Neutrophil (primary cell): ENCODE measurements around the gene OPALIN.
A peak's percentile ranks its signal among the peaks of the same experiment; 100 is the strongest.

Experiments used
- H3K27ac ChIP-seq: fragments of 200-600 bp; sonication (generic); 2 replicates; pipeline ENCODE4 v1.5.1; 2016; ENCODE audit warnings: mild to moderate bottlenecking, moderate library complexity
- H3K27me3 ChIP-seq: fragments of 200-600 bp; sonication (generic); 2 replicates; pipeline ENCODE4 v1.6.0; 2016; ENCODE audit warnings: mild to moderate bottlenecking
- H3K36me3 ChIP-seq: fragments of 200-600 bp; sonication (generic); 2 replicates; pipeline ENCODE4 v1.5.1; 2017
- H3K4me1 ChIP-seq, 2 experiments: fragments of 200-600 bp in 1 of 2; sonication (generic) in 1 of 2; 1 replicate in 1 of 2; 2 replicates in 1 of 2; pipeline versions ENCODE4 v1.5.1 to v1.6.1; 2013 to 2016; ENCODE audit warnings: low read depth in 1 of 2, low read length in 1 of 2, mild to moderate bottlenecking in 1 of 2, moderate library complexity in 1 of 2; ENCODE audit not compliant: control insufficient read depth in 1 of 2, insufficient read depth in 1 of 2
- H3K4me3 ChIP-seq, 2 experiments: fragments of 200-600 bp in 1 of 2; sonication (generic) in 1 of 2; 1 replicate in 1 of 2; 2 replicates in 1 of 2; pipeline ENCODE4 v1.5.1; 2013 to 2016; ENCODE audit warnings: low read depth in 1 of 2, low read length in 1 of 2, mild to moderate bottlenecking in 1 of 2, moderate library complexity in 1 of 2
- H3K9me3 ChIP-seq: fragments of 200-600 bp; sonication (generic); 2 replicates; pipeline ENCODE4 v1.5.1; 2016
- CTCF ChIP-seq: fragments of 200-600 bp; sonication (generic); IDR thresholded peaks from 2 replicates; pipeline ENCODE4 v1.5.1; 2016; ENCODE audit warnings: antibody characterized with exemption

The OPALIN gene

GRCh38 chr10:96378741-96379140 lies 19.9 kb upstream of the OPALIN start:
- no peak overlapping the region for H3K27ac ChIP-seq
- peaks cover 22% of the 10 kb centered on the region for H3K27me3 ChIP-seq
- peaks cover 0 to 6% of the 10 kb centered on the region in 2 experiments for H3K4me1 ChIP-seq
- no peak overlapping the region for H3K4me3 ChIP-seq
- H3K36me3 ChIP-seq: no peaks in the 10 kb centered on the region
- no peak for TF ChIP-seq CTCF
- no peaks in the 10 kb centered on the region for H3K9me3 ChIP-seq

GRCh38 chr10:96377816-96378294 lies 19.1 kb upstream of the OPALIN start:
- H3K36me3 ChIP-seq: no peaks in the 10 kb centered on the region
- H3K9me3 ChIP-seq: no peaks in the 10 kb centered on the region
- peaks cover 0 to 6% of the 10 kb centered on the region in 2 experiments for H3K4me1 ChIP-seq
- no peak overlapping the region for H3K27ac ChIP-seq
- peaks cover 27% of the 10 kb centered on the region for H3K27me3 ChIP-seq
- TF ChIP-seq CTCF: no peak
- H3K4me3 ChIP-seq: no peak overlapping the region

- H3K27ac ChIP-seq: no peak overlapping the region
- TF ChIP-seq CTCF: no peak
- no peak overlapping the region for H3K4me3 ChIP-seq
- peaks cover 27% of the 10 kb centered on the region for H3K27me3 ChIP-seq
- H3K9me3 ChIP-seq: no peaks in the 10 kb centered on the region
- H3K36me3 ChIP-seq: no peaks in the 10 kb centered on the region
- H3K4me1 ChIP-seq: peaks cover 0 to 6% of the 10 kb centered on the region in 2 experiments
Measured at GRCh38 chr10:96376483-96376882, 17.7 kb upstream of the OPALIN start.

GRCh38 chr10:96374985-96375830 lies 16.4 kb upstream of the OPALIN start:
- Histone ChIP-seq H3K9me3 (no peaks in the 10 kb centered on the region), H3K4me1 (peaks cover 0 to 6% of the 10 kb centered on the region in 2 experiments), H3K27me3 (peaks cover 27% of the 10 kb centered on the region), H3K36me3 (no peaks in the 10 kb centered on the region), H3K27ac (no peak overlapping the region), H3K4me3 (no peak overlapping the region)
- TF ChIP-seq CTCF: peak; percentile 43

- TF ChIP-seq CTCF: no peak
- Histone ChIP-seq H3K36me3 (no peaks in the 10 kb centered on the region), H3K27me3 (peaks cover 27% of the 10 kb centered on the region), H3K27ac (no peak overlapping the region), H3K4me1 (peaks cover 0 to 6% of the 10 kb centered on the region in 2 experiments), H3K4me3 (no peak overlapping the region), H3K9me3 (no peaks in the 10 kb centered on the region)
Measured at GRCh38 chr10:96374639-96374984, 15.8 kb upstream of the OPALIN start.
